ENCODE data around the gene TLNRD1.

- TF ChIP-seq, protein P1, sequence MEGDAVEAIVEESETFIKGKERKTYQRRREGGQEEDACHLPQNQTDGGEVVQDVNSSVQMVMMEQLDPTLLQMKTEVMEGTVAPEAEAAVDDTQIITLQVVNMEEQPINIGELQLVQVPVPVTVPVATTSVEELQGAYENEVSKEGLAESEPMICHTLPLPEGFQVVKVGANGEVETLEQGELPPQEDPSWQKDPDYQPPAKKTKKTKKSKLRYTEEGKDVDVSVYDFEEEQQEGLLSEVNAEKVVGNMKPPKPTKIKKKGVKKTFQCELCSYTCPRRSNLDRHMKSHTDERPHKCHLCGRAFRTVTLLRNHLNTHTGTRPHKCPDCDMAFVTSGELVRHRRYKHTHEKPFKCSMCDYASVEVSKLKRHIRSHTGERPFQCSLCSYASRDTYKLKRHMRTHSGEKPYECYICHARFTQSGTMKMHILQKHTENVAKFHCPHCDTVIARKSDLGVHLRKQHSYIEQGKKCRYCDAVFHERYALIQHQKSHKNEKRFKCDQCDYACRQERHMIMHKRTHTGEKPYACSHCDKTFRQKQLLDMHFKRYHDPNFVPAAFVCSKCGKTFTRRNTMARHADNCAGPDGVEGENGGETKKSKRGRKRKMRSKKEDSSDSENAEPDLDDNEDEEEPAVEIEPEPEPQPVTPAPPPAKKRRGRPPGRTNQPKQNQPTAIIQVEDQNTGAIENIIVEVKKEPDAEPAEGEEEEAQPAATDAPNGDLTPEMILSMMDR (IDR thresholded peaks at IDR 0.05), result no peak
- no peak for TF ChIP-seq POLR2A (IDR thresholded peaks at IDR 0.05)
Measured at GRCh38 chr15:81050805-81051204, 50.1 kb downstream of the TLNRD1 start.
